ENCODE data around the gene DYNC1LI2.

DNA sequence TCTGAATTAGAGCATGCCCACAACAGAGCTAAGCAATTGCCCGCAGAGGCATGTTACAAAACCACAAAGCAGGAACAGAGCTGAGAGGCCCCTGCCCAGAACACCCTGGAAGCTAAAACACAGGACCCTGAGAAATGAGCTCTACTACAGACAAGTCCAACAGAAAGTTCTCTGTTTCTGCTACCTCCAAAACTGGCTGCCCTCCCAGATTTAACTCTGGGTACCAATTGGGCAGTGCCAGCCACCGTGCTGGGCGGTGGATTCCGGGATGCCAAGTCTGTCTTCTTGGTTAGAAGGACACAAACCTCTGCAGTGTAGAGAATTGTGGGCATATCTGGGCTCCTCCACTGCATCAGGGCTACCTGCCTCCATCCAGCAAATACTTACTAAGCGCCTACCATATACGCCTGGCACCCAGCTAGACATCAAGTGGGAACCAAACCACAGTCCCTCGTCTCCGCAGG, 55.9 kb downstream of the DYNC1LI2 start:
- TF ChIP-seq, protein P1, sequence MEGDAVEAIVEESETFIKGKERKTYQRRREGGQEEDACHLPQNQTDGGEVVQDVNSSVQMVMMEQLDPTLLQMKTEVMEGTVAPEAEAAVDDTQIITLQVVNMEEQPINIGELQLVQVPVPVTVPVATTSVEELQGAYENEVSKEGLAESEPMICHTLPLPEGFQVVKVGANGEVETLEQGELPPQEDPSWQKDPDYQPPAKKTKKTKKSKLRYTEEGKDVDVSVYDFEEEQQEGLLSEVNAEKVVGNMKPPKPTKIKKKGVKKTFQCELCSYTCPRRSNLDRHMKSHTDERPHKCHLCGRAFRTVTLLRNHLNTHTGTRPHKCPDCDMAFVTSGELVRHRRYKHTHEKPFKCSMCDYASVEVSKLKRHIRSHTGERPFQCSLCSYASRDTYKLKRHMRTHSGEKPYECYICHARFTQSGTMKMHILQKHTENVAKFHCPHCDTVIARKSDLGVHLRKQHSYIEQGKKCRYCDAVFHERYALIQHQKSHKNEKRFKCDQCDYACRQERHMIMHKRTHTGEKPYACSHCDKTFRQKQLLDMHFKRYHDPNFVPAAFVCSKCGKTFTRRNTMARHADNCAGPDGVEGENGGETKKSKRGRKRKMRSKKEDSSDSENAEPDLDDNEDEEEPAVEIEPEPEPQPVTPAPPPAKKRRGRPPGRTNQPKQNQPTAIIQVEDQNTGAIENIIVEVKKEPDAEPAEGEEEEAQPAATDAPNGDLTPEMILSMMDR (IDR thresholded peaks at IDR 0.05 in 4 of 5, conservative IDR thresholded peaks at IDR 0.05 in 1 of 5) = no peak
- TF ChIP-seq POLR2A (IDR thresholded peaks at IDR 0.05) = no peak

Measured in gastrocnemius medialis (tissue), 4 donors.